Liver (tissue), 9 donors: Measurements from ENCODE around the gene GRM3. TPM values are rescaled to one million over a fixed set of nuclear protein-coding genes. Genes with fewer than 3 reads are reported as not detected.
A peak's percentile ranks its signal among the peaks of the same experiment; 100 is the strongest.

Experiments used
- DNase-seq: peaks from one replicate; pipeline ENCODE4 v3.0.0-alpha.2; 2017; ENCODE audit warnings: low spot score
- H3K27ac ChIP-seq, 2 donors: one replicate each; pipeline ENCODE4 v1.7.0; 2013; ENCODE audit warnings: inconsistent platforms in 2 of 2, low read length in 2 of 2, control low read depth in 1 of 2, low read depth in 1 of 2, mild to moderate bottlenecking in 1 of 2
- H3K27me3 ChIP-seq, 4 donors: one replicate each; pipeline versions ENCODE4 v1.6.1 to v1.7.0; 2013; ENCODE audit warnings: low read length in 3 of 4, inconsistent platforms in 1 of 4, mild to moderate bottlenecking in 1 of 4, moderate library complexity in 1 of 4; ENCODE audit not compliant: control insufficient read depth in 4 of 4, insufficient read depth in 4 of 4
- H3K36me3 ChIP-seq, 4 donors: one replicate each; pipeline versions ENCODE4 v1.6.1 to v1.7.0; 2013; ENCODE audit warnings: low read length in 3 of 4, mild to moderate bottlenecking in 3 of 4, low read depth in 1 of 4, moderate library complexity in 1 of 4; ENCODE audit not compliant: control insufficient read depth in 4 of 4, insufficient read depth in 3 of 4
- H3K4me1 ChIP-seq, 4 donors: one replicate each; pipeline versions ENCODE4 v1.6.1 to v1.7.0; 2013; ENCODE audit warnings: low read length in 3 of 4, mild to moderate bottlenecking in 3 of 4, moderate library complexity in 1 of 4; ENCODE audit not compliant: control insufficient read depth in 4 of 4, insufficient read depth in 4 of 4
- H3K4me3 ChIP-seq, 3 donors: one replicate each; pipeline versions ENCODE4 v1.6.1 to v1.7.0; 2013; ENCODE audit warnings: low read length in 3 of 3, control low read depth in 1 of 3, low read depth in 1 of 3, mild to moderate bottlenecking in 1 of 3
- H3K9ac ChIP-seq, 2 donors: one replicate each; pipeline ENCODE4 v1.7.0; 2013; ENCODE audit warnings: low read length in 2 of 2, mild to moderate bottlenecking in 2 of 2, moderate library complexity in 2 of 2, control low read depth in 1 of 2, low read depth in 1 of 2
- H3K9me3 ChIP-seq, 4 donors: one replicate each; pipeline versions ENCODE4 v1.6.1 to v1.7.0; 2013; ENCODE audit warnings: low read length in 3 of 4; ENCODE audit not compliant: control insufficient read depth in 4 of 4
- ATF3 ChIP-seq: IDR thresholded peaks from 2 replicates; pipeline ENCODE4 v1.6.1; 2016; ENCODE audit warnings: antibody characterized with exemption
- CTCF ChIP-seq: fragments of 150-350 bp; IDR thresholded peaks from 2 replicates; pipeline ENCODE4 v1.5.1; 2017; ENCODE audit warnings: improper control_type of control experiment, low read depth, low read length; ENCODE audit not compliant: missing input control
- FOXA1 ChIP-seq: IDR thresholded peaks from 2 replicates; pipeline ENCODE4 v1.6.1; 2016; ENCODE audit warnings: antibody characterized with exemption
- FOXA2 ChIP-seq: IDR thresholded peaks from 2 replicates; pipeline ENCODE4 v1.6.1; 2016; ENCODE audit warnings: antibody characterized with exemption
- GABPA ChIP-seq, 2 donors: IDR thresholded peaks in 1 of 2; conservative IDR thresholded peaks in 1 of 2; 2 replicates each; pipeline ENCODE4 v1.6.1; 2016; ENCODE audit warnings: antibody characterized with exemption in 2 of 2, mild to moderate bottlenecking in 1 of 2, moderate library complexity in 1 of 2
- HNF4A ChIP-seq, 2 donors: conservative IDR thresholded peaks; 2 replicates each; pipeline ENCODE4 v1.6.1; 2016; ENCODE audit warnings: antibody characterized with exemption in 2 of 2, mild to moderate bottlenecking in 2 of 2
- HNF4G ChIP-seq: IDR thresholded peaks from 2 replicates; pipeline ENCODE4 v1.6.1; 2016; ENCODE audit warnings: antibody characterized with exemption
- JUND ChIP-seq, 2 donors: IDR thresholded peaks; 2 replicates each; pipeline ENCODE4 v1.6.1; 2016; ENCODE audit warnings: antibody characterized with exemption in 2 of 2
- MAX ChIP-seq: IDR thresholded peaks from 2 replicates; pipeline ENCODE4 v1.6.1; 2016; ENCODE audit warnings: antibody characterized with exemption
- NR2F2 ChIP-seq: IDR thresholded peaks from 2 replicates; pipeline ENCODE4 v1.6.1; 2016; ENCODE audit warnings: antibody characterized with exemption
- RAD21 ChIP-seq, 2 donors: IDR thresholded peaks; 2 replicates each; pipeline ENCODE4 v1.6.1; 2016; ENCODE audit warnings: antibody characterized with exemption in 2 of 2, mild to moderate bottlenecking in 2 of 2
- REST ChIP-seq: IDR thresholded peaks from 2 replicates; pipeline ENCODE4 v1.6.1; 2016; ENCODE audit warnings: antibody characterized with exemption, mild to moderate bottlenecking
- RXRA ChIP-seq, 2 donors: IDR thresholded peaks; 2 replicates each; pipeline ENCODE4 v1.6.1; 2017 to 2018; ENCODE audit warnings: antibody characterized with exemption in 2 of 2, mild to moderate bottlenecking in 1 of 2
- SP1 ChIP-seq: IDR thresholded peaks from 2 replicates; pipeline ENCODE4 v1.6.1; 2018; ENCODE audit warnings: antibody characterized with exemption, mild to moderate bottlenecking
- YY1 ChIP-seq: IDR thresholded peaks from 2 replicates; pipeline ENCODE4 v1.6.1; 2016; ENCODE audit warnings: antibody characterized with exemption, mild to moderate bottlenecking
- ZBTB33 ChIP-seq: IDR thresholded peaks from 2 replicates; pipeline ENCODE4 v1.6.1; 2016; ENCODE audit warnings: antibody characterized with exemption
- WGBS: extraction: QIAGEN DNeasy Blood & Tissue Kit; methylation state at CpG from one replicate; pipeline ENCODE4 v1.1.7; 2013; 5-methylcytosine and 5-hydroxymethylcytosine counted together
- polyA plus RNA-seq, 2 donors: library from polyadenylated mRNA; stranded (reverse) in 1 of 2; unstranded in 1 of 2; fragments of 200-250 nt in 1 of 2; fragments of >200 nt in 1 of 2; fragmentation: Nextera tagmentation in 1 of 2; extraction: Ambion mirVana in 1 of 2; gene quantifications; one replicate each; pipeline versions ENCODE4 v1.2.1 to v1.2.3, GENCODE V29; 2013 to 2015
- total RNA-seq, 2 donors: library from RNA; depleted of rRNA; stranded (reverse); fragments of >200 nt; gene quantifications; one replicate each; pipeline ENCODE4 v1.2.3, GENCODE V29; 2014
- donor health status: healthy.
- donor health status: healthy.
- donor health status: healthy.
- donor health status: healthy.
- donor health status: healthy.

The GRM3 gene
- total and polyA plus RNA-seq, 4 donors = 0.08 to 0.09 TPM; not detected in 2

- DNase-seq = no peak
Observed at GRCh38 chr7:86749741-86750665, 106.3 kb downstream of the GRM3 start.

GRCh38 chr7:86760236-86760635 lies 116.5 kb downstream of the GRM3 start:
- DNase-seq = no peak
- no peaks in the 10 kb centered on the region for H3K36me3 ChIP-seq
- no peaks in the 10 kb centered on the region for H3K9me3 ChIP-seq
- peaks cover 0 to 2% (median 0%) of the 10 kb centered on the region in 4 donors for H3K27me3 ChIP-seq
- TF ChIP-seq YY1 (no peak), FOXA2 (no peak), FOXA1 (no peak), HNF4A (conservative IDR thresholded peaks at IDR 0.05) (no peak), RAD21 (IDR thresholded peaks at IDR 0.05) (no peak), JUND (IDR thresholded peaks at IDR 0.05) (no peak), NR2F2 (no peak), MAX (no peak), RXRA (IDR thresholded peaks at IDR 0.05) (no peak), GABPA (IDR thresholded peaks at IDR 0.05 in 1 of 2, conservative IDR thresholded peaks at IDR 0.05 in 1 of 2) (no peak), ZBTB33 (no peak), SP1 (no peak), REST (no peak), HNF4G (no peak), CTCF (no peak), ATF3 (no peak)
- H3K4me3 ChIP-seq = no peak overlapping the region
- H3K4me1 ChIP-seq = no peaks in the 10 kb centered on the region
- no peak overlapping the region for H3K27ac ChIP-seq
- 39% methylated on average over 4 of the region's 4 CpGs for WGBS
- no peak overlapping the region for H3K9ac ChIP-seq

More at GRCh38 chr7:86749741-86750665, 106.3 kb downstream of the GRM3 start:
- no peak overlapping the region for H3K4me3 ChIP-seq
- no peaks in the 10 kb centered on the region for H3K36me3 ChIP-seq
- 72% methylated on average over 4 of the region's 4 CpGs for WGBS
- no peaks in the 10 kb centered on the region for H3K27me3 ChIP-seq
- no peak overlapping the region for H3K9ac ChIP-seq
- no peaks in the 10 kb centered on the region for H3K9me3 ChIP-seq
- TF ChIP-seq HNF4A (conservative IDR thresholded peaks at IDR 0.05) (peak in 1 of 2 donors; percentile 44), YY1 (no peak), MAX (no peak)
- H3K4me1 ChIP-seq = no peaks in the 10 kb centered on the region
- no peak overlapping the region for H3K27ac ChIP-seq
